HUES6 (cell line): ENCODE results near the gene PNMT.

ENCODE experiments used
- H3K27ac ChIP-seq: 2 replicates; pipeline ENCODE4 v1.7.0; 2013; ENCODE audit warnings: low read depth, mild to moderate bottlenecking, low read length, inconsistent platforms
- H3K27me3 ChIP-seq: 2 replicates; pipeline ENCODE4 v1.6.1; 2013; ENCODE audit warnings: low read length; ENCODE audit not compliant: control insufficient read depth, insufficient read depth
- H3K36me3 ChIP-seq: 2 replicates; pipeline ENCODE4 v1.6.1; 2013; ENCODE audit warnings: low read length; ENCODE audit not compliant: control insufficient read depth, insufficient read depth
- H3K4me1 ChIP-seq: 2 replicates; pipeline ENCODE4 v1.6.1; 2013; ENCODE audit warnings: low read length; ENCODE audit not compliant: control insufficient read depth, insufficient read depth
- H3K4me3 ChIP-seq: 2 replicates; pipeline ENCODE4 v1.5.1; 2013; ENCODE audit warnings: low read depth, low read length
- H3K9ac ChIP-seq: one replicate; pipeline ENCODE4 v1.6.1; 2013; ENCODE audit warnings: mild to moderate bottlenecking, low read length
- H3K9me3 ChIP-seq: 2 replicates; pipeline ENCODE4 v1.6.1; 2013; ENCODE audit warnings: low read depth, low read length; ENCODE audit not compliant: control insufficient read depth, insufficient read depth

Gene PNMT, protein sequence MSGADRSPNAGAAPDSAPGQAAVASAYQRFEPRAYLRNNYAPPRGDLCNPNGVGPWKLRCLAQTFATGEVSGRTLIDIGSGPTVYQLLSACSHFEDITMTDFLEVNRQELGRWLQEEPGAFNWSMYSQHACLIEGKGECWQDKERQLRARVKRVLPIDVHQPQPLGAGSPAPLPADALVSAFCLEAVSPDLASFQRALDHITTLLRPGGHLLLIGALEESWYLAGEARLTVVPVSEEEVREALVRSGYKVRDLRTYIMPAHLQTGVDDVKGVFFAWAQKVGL

GRCh38 chr17:39667945-39668924, at the start of gene PNMT:
Gene PNMT (plus strand): TSS chr17:39668453. CDS start chr17:39668476, 23 bp downstream.
- Histone ChIP-seq H3K4me1 (peaks cover 43% of the 10 kb centered on the region), H3K9me3 (no peaks in the 10 kb centered on the region), H3K4me3 (peak within 1 kb of the TSS; percentile 64), H3K27me3 (peaks cover 40% of the 10 kb centered on the region), H3K9ac (peak within 1 kb of the TSS; percentile 14), H3K36me3 (no peaks in the 10 kb centered on the region), H3K27ac (no peak within 1 kb of the TSS)

- H3K9ac ChIP-seq, result no peak overlapping the region
- H3K36me3 ChIP-seq, result no peaks in the 10 kb centered on the region
- peaks cover 83% of the 10 kb centered on the region for H3K27me3 ChIP-seq
- peaks cover 12% of the 10 kb centered on the region; the same call in 1 of the 2 replicates for H3K4me1 ChIP-seq
- H3K27ac ChIP-seq, result no peak overlapping the region
- H3K4me3 ChIP-seq, result peak overlapping the region; percentile 56
- no peaks in the 10 kb centered on the region for H3K9me3 ChIP-seq
Measured at GRCh38 chr17:39618956-39619785, 49.1 kb upstream of the PNMT start.

DNA sequence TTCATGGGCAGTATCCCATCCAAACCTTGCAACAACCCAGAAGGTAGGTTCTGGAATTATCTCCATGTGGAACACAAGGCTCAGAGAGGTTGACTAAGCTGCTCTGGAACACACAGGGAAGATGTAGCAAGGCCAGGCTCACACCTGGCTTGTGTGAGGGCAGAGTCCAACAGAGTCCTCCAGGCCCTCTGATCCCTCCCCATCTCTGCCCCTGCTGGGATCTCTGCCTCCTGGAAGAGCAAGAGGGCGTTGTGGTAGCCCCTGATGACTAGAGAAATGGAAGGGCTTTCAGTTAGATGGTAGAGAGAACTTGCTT, 48.5 kb upstream of the PNMT start:
- Histone ChIP-seq H3K9ac (no peak overlapping the region), H3K36me3 (no peaks in the 10 kb centered on the region), H3K4me1 (peaks cover 12% of the 10 kb centered on the region; the same call in 1 of the 2 replicates), H3K4me3 (no peak overlapping the region), H3K9me3 (no peaks in the 10 kb centered on the region), H3K27me3 (peaks cover 82% of the 10 kb centered on the region), H3K27ac (no peak overlapping the region)

GRCh38 chr17:39621523-39622379, 46.5 kb upstream of the PNMT start:
- peaks cover 15% of the 10 kb centered on the region for H3K4me1 ChIP-seq
- no peaks in the 10 kb centered on the region for H3K36me3 ChIP-seq
- no peaks in the 10 kb centered on the region for H3K9me3 ChIP-seq
- no peak overlapping the region for H3K9ac ChIP-seq
- no peak overlapping the region for H3K4me3 ChIP-seq
- no peak overlapping the region for H3K27ac ChIP-seq
- peaks cover 82% of the 10 kb centered on the region for H3K27me3 ChIP-seq

DNA sequence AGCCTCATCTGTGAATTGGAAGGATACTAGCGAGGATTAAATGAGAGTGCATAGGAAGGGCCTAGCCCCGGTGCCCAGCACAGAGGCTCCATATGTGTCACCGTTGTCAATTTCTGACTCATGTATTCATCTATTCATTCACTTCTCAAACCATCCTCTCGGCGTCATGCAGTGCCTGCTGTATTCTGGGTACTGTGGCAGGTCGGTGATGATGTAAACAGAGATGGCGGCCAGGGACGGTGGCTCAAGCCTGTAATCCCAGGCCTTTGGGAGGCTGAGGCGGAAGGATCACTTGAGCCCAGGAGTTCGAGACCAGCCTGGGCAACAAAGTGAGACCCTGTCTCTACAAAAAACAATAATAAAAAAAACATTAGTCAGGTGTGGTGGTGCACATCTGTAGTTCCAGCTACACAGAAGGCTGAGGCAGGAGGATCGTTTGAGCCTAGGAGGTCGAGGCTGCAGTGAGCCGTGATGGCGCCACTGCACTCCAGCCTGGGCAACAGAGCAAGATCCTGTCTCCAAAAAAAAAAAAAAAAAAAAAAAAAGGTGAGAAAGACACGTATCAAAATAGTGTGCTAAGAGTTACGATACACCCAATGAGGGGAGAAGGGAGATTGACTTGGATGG, 45.8 kb upstream of the PNMT start:
- peaks cover 82% of the 10 kb centered on the region for H3K27me3 ChIP-seq
- H3K4me3 ChIP-seq, result no peak overlapping the region
- H3K27ac ChIP-seq, result no peak overlapping the region
- H3K9me3 ChIP-seq, result no peaks in the 10 kb centered on the region
- H3K4me1 ChIP-seq, result peaks cover 15% of the 10 kb centered on the region
- no peaks in the 10 kb centered on the region for H3K36me3 ChIP-seq
- H3K9ac ChIP-seq, result no peak overlapping the region

- Histone ChIP-seq H3K4me3 (no peak overlapping the region), H3K36me3 (no peaks in the 10 kb centered on the region), H3K9me3 (no peaks in the 10 kb centered on the region), H3K4me1 (peaks cover 21% of the 10 kb centered on the region), H3K27me3 (peaks cover 84% of the 10 kb centered on the region), H3K27ac (no peak overlapping the region), H3K9ac (no peak overlapping the region)
Measured at GRCh38 chr17:39623356-39623950, 44.8 kb upstream of the PNMT start.

DNA sequence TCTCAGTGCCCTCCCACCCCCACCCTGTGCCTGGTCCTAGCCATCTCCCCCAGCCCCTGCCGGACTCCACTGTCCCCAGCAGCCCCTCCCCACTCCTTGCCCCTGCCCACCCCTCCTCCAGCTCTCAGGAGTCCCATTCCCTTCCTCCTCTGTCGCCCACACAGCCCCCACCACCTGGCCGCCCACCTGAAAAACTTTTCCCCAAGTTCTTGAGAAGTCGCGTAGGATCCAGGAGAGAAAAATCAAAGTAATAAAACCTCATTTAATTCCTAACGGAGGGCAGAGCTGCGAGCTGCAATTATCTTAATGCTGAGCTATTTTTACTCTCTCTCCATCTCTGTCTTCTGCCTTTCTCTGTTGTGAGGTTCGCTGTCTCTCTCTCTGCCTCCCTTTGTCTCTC, 43.9 kb upstream of the PNMT start:
- H3K4me1 ChIP-seq, result peaks cover 28% of the 10 kb centered on the region
- no peaks in the 10 kb centered on the region for H3K36me3 ChIP-seq
- peaks cover 84% of the 10 kb centered on the region for H3K27me3 ChIP-seq
- H3K4me3 ChIP-seq, result no peak overlapping the region
- no peak overlapping the region for H3K27ac ChIP-seq
- H3K9ac ChIP-seq, result no peak overlapping the region
- no peaks in the 10 kb centered on the region for H3K9me3 ChIP-seq

- H3K27me3 ChIP-seq, result peaks cover 76% of the 10 kb centered on the region
- peaks cover 38% of the 10 kb centered on the region for H3K4me1 ChIP-seq
- no peak overlapping the region for H3K27ac ChIP-seq
Measured at GRCh38 chr17:39625198-39625785, 43.0 kb upstream of the PNMT start.

DNA sequence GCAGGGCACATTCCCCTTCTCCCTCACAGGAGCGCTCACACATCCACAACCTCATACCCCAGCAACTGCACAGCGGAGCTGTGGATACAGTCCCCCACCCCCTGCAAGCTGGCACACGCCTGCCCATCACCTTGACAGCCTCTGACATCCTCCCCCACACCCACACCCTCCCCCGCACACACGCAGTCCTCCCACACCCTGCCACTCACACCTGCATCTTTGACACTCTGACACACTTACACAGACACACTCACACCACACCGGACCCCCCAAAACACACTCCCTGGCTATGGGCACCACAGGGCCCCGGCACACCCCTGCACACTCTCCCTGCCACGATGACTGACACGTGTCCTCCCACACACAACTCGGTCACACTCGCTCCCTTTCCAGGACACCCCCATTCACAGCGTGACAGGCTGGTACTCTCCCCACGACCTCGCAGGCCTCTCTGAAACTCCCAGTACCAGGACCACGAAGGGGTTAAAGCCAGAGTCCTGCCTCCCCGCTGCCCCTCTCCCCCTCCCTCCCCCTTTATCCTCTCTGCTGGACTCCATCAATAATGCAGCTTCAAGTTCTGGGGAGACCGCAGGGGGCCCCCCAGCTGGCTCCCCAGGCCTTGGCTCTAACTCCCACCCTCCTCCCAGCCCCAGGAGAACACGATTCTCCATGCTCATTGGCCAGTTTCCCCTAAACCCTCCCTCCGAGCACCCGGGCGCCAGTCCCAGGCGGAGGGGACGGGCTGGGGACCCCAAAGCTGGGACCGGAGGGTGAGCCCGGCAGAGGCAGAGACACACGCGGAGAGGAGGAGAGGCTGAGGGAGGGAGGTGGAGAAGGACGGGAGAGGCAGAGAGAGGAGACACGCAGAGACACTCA, 41.8 kb upstream of the PNMT start, which contains the start of gene PPP1R1B:
Gene PPP1R1B, plus strand, starts transcription at position 782 of the 876 bp plus-strand sequence. CDS start 441 bp downstream, outside the sequence.
- Histone ChIP-seq H3K9ac (no peak within 1 kb of the TSS), H3K4me3 (peak within 1 kb of the TSS; percentile 75), H3K4me1 (peaks cover 45% of the 10 kb centered on the region), H3K27ac (no peak within 1 kb of the TSS), H3K27me3 (peaks cover 65% of the 10 kb centered on the region), H3K9me3 (no peaks in the 10 kb centered on the region), H3K36me3 (no peaks in the 10 kb centered on the region)

More at GRCh38 chr17:39625198-39625785, 43.0 kb upstream of the PNMT start:
- Histone ChIP-seq H3K4me3 (no peak overlapping the region), H3K9me3 (no peaks in the 10 kb centered on the region), H3K36me3 (no peaks in the 10 kb centered on the region), H3K9ac (no peak overlapping the region)
